Measurements from ENCODE around the gene SH2D3A. TPM values are rescaled to one million over a fixed set of nuclear protein-coding genes. Genes with fewer than 3 reads are reported as not detected.

The SH2D3A gene
- total RNA-seq, 4 donors from 2014 or later = 1.0 to 5.4 TPM; not detected in 2

DNA sequence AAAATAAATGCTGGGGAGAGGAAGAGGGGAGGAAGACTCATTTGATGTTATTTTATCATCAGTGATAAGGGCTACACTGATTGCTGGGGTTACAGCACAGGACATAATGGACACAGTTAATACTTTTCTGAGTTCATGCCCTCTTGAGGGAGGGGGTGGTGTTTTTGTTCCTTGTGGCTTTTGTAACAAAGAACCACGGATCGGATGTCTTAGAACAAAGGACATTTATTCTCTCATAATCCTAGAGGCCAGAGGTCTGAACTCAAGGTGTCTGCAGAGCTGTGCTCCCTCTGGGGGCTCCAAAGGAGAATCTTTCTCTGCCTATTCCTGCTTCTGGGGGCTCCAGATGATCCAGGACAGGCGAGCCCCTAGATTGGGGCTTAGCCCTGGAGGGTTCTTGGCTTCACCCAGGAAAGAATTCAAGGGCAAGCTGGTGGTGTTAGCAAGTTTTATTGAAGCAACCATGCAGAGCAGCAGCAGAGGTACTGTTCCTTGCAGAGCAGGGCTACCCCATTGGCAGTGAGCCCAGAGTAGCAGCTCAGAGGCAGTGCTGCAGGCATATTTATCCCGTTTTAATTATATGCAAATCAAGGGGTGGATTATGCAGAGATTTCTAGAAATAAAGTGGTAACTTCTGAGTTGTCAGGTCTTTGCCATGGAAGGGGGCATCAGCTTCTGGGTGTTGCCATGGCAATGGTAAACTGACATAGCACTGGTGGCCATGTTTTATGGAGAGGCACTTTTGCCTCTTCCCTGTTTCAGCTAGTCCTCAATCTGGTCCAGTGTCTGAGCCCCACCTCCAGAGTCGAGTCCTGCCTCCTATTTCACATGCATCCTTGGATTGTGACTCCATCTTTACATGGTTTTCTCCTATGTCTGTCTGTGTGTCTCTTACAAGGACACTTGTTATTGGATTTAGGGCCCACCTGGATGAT lies 23.2 kb upstream of the SH2D3A start:
- TF ChIP-seq CTCF (IDR thresholded peaks at IDR 0.05) = no peak
- TF ChIP-seq POLR2A (IDR thresholded peaks at IDR 0.05) = no peak
- Histone ChIP-seq H3K36me3 (no peaks in the 10 kb centered on the region), H3K9me3 (no peaks in the 10 kb centered on the region), H3K27ac (no peak overlapping the region), H3K4me1 (no peaks in the 10 kb centered on the region), H3K4me3 (no peak overlapping the region), H3K27me3 (no peaks in the 10 kb centered on the region)
- intact Hi-C loops (cut with DNase I; ENCODE audit: low total_unique reads) = no loop called here
- DNase-seq = no peak

- Histone ChIP-seq H3K27me3 (no peaks in the 10 kb centered on the region), H3K4me1 (no peaks in the 10 kb centered on the region), H3K36me3 (no peaks in the 10 kb centered on the region), H3K9me3 (no peaks in the 10 kb centered on the region), H3K27ac (no peak overlapping the region), H3K4me3 (no peak overlapping the region)
- DNase-seq = no peak
- no peak for TF ChIP-seq POLR2A (IDR thresholded peaks at IDR 0.05)
- no peak for TF ChIP-seq CTCF (IDR thresholded peaks at IDR 0.05)
- intact Hi-C loops (cut with DNase I; ENCODE audit: low total_unique reads) = no loop called here
Measured at GRCh38 chr19:6788896-6789295, 21.7 kb upstream of the SH2D3A start.

- intact Hi-C loops (cut with DNase I; ENCODE audit: low total_unique reads) = no loop called here
- TF ChIP-seq CTCF (IDR thresholded peaks at IDR 0.05) = no peak
- no peak for TF ChIP-seq POLR2A (IDR thresholded peaks at IDR 0.05)
Measured at GRCh38 chr19:6787393-6787792, 20.2 kb upstream of the SH2D3A start.

DNA sequence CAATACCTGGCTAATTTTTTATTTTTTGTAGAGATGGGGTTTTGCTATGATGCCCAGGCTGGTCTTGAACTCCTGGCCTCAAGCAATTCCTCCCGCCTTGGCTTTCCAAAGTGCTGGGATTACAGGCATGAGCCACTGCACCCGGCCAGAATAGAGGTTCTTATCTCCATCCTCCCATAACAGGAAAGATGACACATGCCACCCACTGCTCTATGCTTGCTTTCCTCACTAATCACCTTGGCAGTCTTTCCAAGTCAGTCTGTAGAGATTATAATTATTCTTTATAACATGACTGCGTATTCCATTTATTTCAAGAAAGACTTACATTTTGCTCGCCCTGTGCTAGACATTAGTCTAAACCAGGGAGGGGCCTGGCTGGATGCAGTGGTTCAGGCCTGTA lies 12.0 kb upstream of the SH2D3A start:
- intact Hi-C loops (cut with DNase I; ENCODE audit: low total_unique reads) = no loop called here
- no peaks in the 10 kb centered on the region for H3K9me3 ChIP-seq
- no peaks in the 10 kb centered on the region for H3K4me1 ChIP-seq
- H3K27ac ChIP-seq = no peak overlapping the region
- H3K36me3 ChIP-seq = no peaks in the 10 kb centered on the region
- H3K4me3 ChIP-seq = no peak overlapping the region
- no peak for DNase-seq
- no peaks in the 10 kb centered on the region for H3K27me3 ChIP-seq
- TF ChIP-seq POLR2A (IDR thresholded peaks at IDR 0.05) = no peak
- no peak for TF ChIP-seq CTCF (IDR thresholded peaks at IDR 0.05)

More at GRCh38 chr19:6787393-6787792, 20.2 kb upstream of the SH2D3A start:
- Histone ChIP-seq H3K27me3 (no peaks in the 10 kb centered on the region), H3K4me1 (no peaks in the 10 kb centered on the region), H3K36me3 (no peaks in the 10 kb centered on the region), H3K4me3 (no peak overlapping the region), H3K27ac (no peak overlapping the region), H3K9me3 (no peaks in the 10 kb centered on the region)
- no peak for DNase-seq

- no peaks in the 10 kb centered on the region for H3K36me3 ChIP-seq
- no peaks in the 10 kb centered on the region for H3K9me3 ChIP-seq
- intact Hi-C loops (cut with DNase I; ENCODE audit: low total_unique reads) = no loop called here
- H3K4me3 ChIP-seq = no peak overlapping the region
- DNase-seq = no peak
- no peak overlapping the region for H3K27ac ChIP-seq
- no peaks in the 10 kb centered on the region for H3K27me3 ChIP-seq
- TF ChIP-seq POLR2A (IDR thresholded peaks at IDR 0.05) (no peak), CTCF (IDR thresholded peaks at IDR 0.05) (no peak)
- H3K4me1 ChIP-seq = no peaks in the 10 kb centered on the region
Measured at GRCh38 chr19:6778386-6778785, 11.2 kb upstream of the SH2D3A start.

Measured in uterus (tissue), 4 donors.